Measurements from ENCODE around the gene KRT36.

Gene KRT36

GRCh38 chr17:41475421-41475820 lies 14.3 kb downstream of the KRT36 start:
- DNase-seq, result no peak

DNA sequence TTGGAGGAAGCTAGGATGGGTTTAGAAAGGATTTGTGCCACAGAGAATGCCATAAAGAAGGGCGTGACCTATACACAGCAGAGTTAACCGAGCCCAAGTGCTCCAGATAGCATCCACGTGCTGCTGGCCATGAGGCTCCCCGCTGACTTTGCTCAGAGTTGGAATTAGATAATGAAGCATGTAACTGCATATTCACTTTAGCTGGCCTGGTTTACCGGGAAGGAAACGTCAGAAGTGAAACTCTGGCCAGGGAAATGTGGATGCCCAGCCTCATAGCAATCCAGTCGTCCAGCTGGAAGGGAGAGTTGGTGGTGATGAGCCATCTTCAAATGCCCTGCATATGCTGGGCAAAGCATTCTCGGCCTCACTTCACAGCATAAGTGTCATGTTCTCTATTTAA lies 14.8 kb downstream of the KRT36 start:
- DNase-seq, result no peak

DNA sequence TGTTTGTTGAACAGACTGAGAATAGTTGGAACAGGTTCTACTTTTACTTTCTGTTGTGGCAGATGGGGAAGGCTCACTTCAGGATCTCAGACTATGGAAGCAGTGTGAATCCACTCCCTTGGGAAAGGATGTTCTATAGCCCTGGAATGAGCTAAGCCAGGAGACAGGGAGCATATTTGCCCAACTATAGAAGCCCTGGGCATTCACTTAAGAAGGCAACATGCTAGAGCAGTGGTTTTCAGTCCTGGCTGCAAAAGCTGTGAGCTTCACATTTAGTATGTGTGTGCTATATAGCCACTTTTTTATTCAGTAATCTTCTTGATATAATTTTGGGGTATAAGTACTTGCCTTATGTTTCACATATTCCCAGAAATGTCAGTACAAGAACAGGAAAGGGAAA lies 21.4 kb downstream of the KRT36 start:
- no peak for DNase-seq

GRCh38 chr17:41467561-41467960 lies 22.1 kb downstream of the KRT36 start:
- DNase-seq, result no peak

GRCh38 chr17:41466988-41467387 lies 22.7 kb downstream of the KRT36 start, which contains the start of gene KRT32:
Gene KRT32, minus strand, starts transcription at chr17:41467386. Its CDS starts 61 bp downstream, at chr17:41467325.
- DNase-seq, result no peak

DNA sequence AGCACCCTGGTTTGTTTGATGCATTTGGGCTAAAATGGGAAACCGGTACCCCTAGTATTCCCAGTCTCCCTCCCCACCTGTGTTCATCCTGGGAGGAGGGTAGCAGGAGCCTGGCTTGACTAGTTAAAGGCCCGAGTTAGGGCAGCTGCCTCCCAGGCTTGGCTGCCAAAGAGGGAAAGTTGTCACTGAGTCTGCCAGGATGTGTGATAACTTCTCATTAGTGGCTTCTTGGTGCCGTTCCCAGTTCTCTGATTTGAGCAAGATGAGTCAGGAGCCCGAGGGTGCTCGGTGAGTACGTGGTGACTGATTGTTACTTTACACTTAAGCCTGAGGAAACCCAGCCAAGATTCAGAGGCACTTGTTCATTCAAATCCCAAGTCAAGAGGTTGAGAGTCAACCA lies 25.0 kb downstream of the KRT36 start:
- no peak for DNase-seq

- DNase-seq, result no peak
Observed at GRCh38 chr17:41464173-41464572, 25.5 kb downstream of the KRT36 start.

GRCh38 chr17:41463746-41464145 lies 26.0 kb downstream of the KRT36 start:
- DNase-seq, result no peak

DNA sequence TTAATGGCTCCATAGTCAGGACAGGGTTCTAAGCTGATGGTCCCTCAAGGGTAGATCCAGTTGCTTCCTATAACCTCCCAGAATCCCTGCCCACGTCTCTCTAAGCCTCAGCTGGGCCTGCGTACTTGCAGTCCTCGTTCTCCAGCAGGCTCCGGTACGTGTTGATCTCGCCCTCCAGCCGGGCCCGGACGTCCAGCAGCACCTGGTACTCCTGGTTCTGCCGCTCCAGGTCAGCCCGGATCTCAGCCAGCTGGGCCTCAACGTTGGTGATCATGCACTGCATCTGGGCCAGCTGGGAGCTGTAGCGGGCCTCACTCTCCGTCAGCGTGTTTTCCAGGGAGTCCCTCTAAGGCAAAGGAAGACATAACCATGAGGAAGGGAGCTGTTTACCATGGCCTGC lies 27.0 kb downstream of the KRT36 start:
- no peak for DNase-seq

GRCh38 chr17:41457676-41458075 lies 32.0 kb downstream of the KRT36 start:
- DNase-seq, result no peak

- no peak for DNase-seq
Observed at GRCh38 chr17:41456204-41456603, 33.5 kb downstream of the KRT36 start.

GRCh38 chr17:41455236-41455635 lies 34.5 kb downstream of the KRT36 start:
- no peak for DNase-seq

- DNase-seq, result no peak
Observed at GRCh38 chr17:41453066-41453465, 36.6 kb downstream of the KRT36 start.

DNA sequence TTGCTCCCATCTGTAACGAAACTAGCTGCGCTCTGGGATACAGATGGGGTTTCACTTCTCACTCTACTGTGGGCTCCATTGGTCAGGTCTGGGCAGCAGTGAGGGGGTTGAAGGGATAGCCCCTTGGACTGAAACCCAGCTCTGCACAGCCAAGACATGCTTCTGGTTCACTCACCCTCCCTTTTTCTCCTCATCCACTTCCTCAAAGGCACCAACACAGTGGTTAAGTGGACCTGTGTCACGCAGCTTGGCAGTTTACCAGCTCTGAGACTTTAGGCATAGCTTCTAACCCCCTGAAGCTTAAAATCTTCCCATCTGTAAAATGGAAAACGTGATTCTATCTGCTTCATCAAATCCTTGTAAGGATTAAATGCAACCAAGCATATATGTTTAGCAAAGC lies 37.4 kb downstream of the KRT36 start:
- no peak for DNase-seq

DNA sequence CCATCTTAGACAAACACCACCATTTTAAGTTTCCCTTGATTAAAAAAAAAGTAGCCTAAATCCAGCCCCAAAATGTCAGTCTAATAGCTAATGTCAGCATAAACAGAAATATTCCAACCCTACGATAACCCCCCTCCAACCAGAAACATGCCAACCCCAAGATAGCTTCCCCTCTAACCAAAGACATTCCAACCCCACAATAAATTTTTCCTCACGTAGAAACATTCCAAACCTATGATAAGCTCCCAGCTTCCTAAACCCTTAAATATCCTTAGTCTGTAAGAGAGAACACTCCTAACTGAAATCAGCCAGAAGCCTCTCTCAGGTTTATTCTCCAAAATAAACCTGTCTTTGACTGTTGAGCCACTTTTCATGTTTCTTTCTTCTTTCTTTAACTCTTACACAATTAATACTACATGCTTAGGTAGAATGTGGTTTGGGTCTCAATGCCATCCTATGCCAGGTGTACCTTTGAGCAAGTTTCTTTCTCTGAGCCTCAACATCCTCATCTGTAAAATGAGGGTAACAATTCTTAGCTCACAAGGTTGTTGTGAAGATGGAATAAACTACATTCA lies 38.5 kb downstream of the KRT36 start:
- DNase-seq, result no peak

- DNase-seq, result no peak
Observed at GRCh38 chr17:41449008-41449407, 40.7 kb downstream of the KRT36 start.

- no peak for DNase-seq
Observed at GRCh38 chr17:41448506-41448905, 41.2 kb downstream of the KRT36 start.

GRCh38 chr17:41446806-41447205 lies 42.9 kb downstream of the KRT36 start:
- no peak for DNase-seq

GRCh38 chr17:41444640-41445039 lies 45.1 kb downstream of the KRT36 start:
- DNase-seq, result no peak

GRCh38 chr17:41444186-41444585 lies 45.5 kb downstream of the KRT36 start:
- no peak for DNase-seq

- no peak for DNase-seq
Observed at GRCh38 chr17:41442739-41443138, 47.0 kb downstream of the KRT36 start.

GRCh38 chr17:41440531-41441033 lies 49.1 kb downstream of the KRT36 start, which contains the start of gene KRT38:
Gene KRT38, minus strand, starts transcription at chr17:41440983. Its CDS starts 62 bp downstream, at chr17:41440921.
- DNase-seq, result no peak

DNA sequence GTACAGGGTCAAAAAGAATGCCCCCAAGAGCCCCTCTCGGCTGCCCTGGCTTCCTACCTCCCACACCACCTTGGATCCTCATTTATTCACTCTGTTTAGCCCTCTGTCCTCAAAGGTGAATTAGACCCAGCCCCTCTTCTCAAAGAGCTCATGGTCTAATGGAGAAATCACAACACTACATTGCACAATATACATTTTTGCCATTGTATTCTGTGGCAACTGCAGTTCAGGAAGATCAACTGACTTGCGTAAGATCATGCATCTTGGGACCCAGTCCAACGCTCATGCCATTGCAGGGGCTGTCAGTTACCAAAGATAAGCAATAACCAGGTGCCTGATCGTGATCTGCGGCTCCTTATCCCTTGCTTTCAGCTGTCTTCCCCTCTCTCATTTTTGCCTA lies 50.3 kb downstream of the KRT36 start:
- no peak for DNase-seq

DNA sequence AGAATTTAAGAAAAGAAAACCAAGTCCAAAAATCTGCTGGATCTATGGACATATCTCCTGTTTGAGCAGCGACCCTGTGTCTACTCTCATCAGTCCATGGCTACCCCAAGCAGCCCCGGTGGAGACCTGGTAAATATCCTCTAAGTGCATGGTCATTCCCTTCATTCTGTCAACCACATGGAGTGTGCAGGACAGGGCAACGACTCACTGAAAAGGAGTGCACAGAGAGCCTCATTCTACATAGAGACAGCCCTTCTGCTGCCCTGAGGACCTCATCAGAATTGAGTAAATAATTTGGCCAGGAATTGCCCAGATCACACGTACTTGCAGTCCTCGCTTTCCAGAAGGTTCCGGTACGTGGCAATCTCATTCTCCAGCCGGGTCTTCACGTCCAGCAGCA lies 51.9 kb downstream of the KRT36 start:
- DNase-seq, result no peak

DNA sequence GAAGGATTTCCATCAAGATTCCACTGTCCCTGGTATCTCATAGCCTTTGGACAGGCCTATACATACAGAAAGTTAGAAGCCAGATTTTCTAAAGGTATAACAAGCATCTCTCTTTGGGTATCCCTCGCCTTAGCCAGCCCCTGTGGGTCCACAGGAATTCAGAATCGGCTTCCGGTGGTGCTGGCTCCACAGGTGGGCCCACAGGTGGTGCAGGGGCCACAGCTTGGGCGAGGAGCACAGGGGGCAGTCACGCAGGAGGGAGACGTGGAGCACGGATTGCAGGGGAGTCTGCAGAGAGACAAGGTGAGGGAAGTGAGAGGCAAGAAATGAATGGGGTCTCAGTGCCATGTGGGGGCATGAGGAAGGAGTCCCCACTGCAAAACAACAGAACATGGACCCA lies 52.5 kb downstream of the KRT36 start:
- DNase-seq, result no peak

All from CD4-positive, alpha-beta T cell treated with Interleukin-6 for 4 hours (primary cell).